NOMO-1 treated with dmso at 0.1 percent for 144 hours (cell line): Measurements from ENCODE around the gene NME7.
A peak's percentile ranks its signal among the peaks of the same experiment; 100 is the strongest.

Experiments
- DNase-seq: peaks from one replicate; lab custom pipeline; 2025; ENCODE audit not compliant: unreplicated experiment; lab: John Stamatoyannopoulos, UW

NME7 gene

GRCh38 chr1:169108863-169109560 lies 258.6 kb downstream of the NME7 start:
- DNase-seq = no peak

GRCh38 chr1:169108223-169108622 lies 259.4 kb downstream of the NME7 start:
- no peak for DNase-seq

GRCh38 chr1:169107603-169108208 lies 259.9 kb downstream of the NME7 start:
- DNase-seq = no peak

- no peak for DNase-seq
Observed at GRCh38 chr1:169106921-169107602, 260.5 kb downstream of the NME7 start.

GRCh38 chr1:169106095-169106920 lies 261.3 kb downstream of the NME7 start, which contains the start of gene ATP1B1:
TSS of gene ATP1B1 (plus strand) at chr1:169106690. CDS start at chr1:169106830, 140 bp downstream.
- peak; percentile 78 for DNase-seq

- no peak for DNase-seq
Observed at GRCh38 chr1:169105434-169106094, 262.0 kb downstream of the NME7 start.

GRCh38 chr1:169105087-169105433 lies 262.5 kb downstream of the NME7 start:
- no peak for DNase-seq

GRCh38 chr1:169103480-169103893 lies 264.1 kb downstream of the NME7 start:
- no peak for DNase-seq

- no peak for DNase-seq
Observed at GRCh38 chr1:169103002-169103401, 264.6 kb downstream of the NME7 start.

GRCh38 chr1:169102567-169102966 lies 265.0 kb downstream of the NME7 start:
- DNase-seq = no peak

GRCh38 chr1:169100651-169101088 lies 266.9 kb downstream of the NME7 start:
- no peak for DNase-seq

GRCh38 chr1:169100208-169100607 lies 267.4 kb downstream of the NME7 start:
- DNase-seq = no peak

- DNase-seq = no peak
Observed at GRCh38 chr1:169099561-169099960, 268.0 kb downstream of the NME7 start.

GRCh38 chr1:169098380-169098779 lies 269.2 kb downstream of the NME7 start:
- DNase-seq = no peak

- no peak for DNase-seq
Observed at GRCh38 chr1:169094897-169095569, 272.6 kb downstream of the NME7 start.

- no peak for DNase-seq
Observed at GRCh38 chr1:169092399-169092798, 275.2 kb downstream of the NME7 start.

GRCh38 chr1:169091480-169091941 lies 276.1 kb downstream of the NME7 start:
- no peak for DNase-seq

- no peak for DNase-seq
Observed at GRCh38 chr1:169090900-169091311, 276.7 kb downstream of the NME7 start.

- DNase-seq = no peak
Observed at GRCh38 chr1:169090308-169090899, 277.2 kb downstream of the NME7 start.

- DNase-seq = no peak
Observed at GRCh38 chr1:169089776-169090175, 277.8 kb downstream of the NME7 start.
